NCI-H1092 (cell line): ENCODE results near the gene GCNT1.

Experiments used
- DNase-seq: peaks from one replicate; lab custom pipeline; 2025; lab: John Stamatoyannopoulos, UW

The GCNT1 gene

DNA sequence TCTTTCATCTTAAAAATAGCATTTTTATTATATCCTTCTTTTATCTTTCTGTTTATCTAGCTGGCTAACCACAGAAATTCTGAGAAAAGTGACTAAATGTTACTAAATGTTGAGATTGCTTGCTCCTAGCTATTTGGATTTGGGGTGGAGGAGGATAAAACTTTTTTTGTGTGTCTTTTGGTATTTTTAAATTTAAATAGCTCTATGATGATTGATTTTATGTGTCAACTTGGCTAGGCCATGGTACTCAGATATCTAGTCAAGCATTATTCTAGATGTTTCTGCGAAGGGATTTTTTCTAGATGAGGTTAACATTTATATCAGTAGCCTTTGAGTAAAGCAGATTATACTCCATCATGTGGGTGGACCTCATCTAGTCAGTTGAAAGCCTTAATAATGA is 75.0 kb downstream of the GCNT1 start:
- no peak for DNase-seq

GRCh38 chr9:76537150-76537646 is 78.2 kb downstream of the GCNT1 start:
- no peak for DNase-seq

GRCh38 chr9:76539180-76539579 is 80.2 kb downstream of the GCNT1 start:
- DNase-seq: no peak

GRCh38 chr9:76542360-76542759 is 83.4 kb downstream of the GCNT1 start:
- DNase-seq: no peak

DNA sequence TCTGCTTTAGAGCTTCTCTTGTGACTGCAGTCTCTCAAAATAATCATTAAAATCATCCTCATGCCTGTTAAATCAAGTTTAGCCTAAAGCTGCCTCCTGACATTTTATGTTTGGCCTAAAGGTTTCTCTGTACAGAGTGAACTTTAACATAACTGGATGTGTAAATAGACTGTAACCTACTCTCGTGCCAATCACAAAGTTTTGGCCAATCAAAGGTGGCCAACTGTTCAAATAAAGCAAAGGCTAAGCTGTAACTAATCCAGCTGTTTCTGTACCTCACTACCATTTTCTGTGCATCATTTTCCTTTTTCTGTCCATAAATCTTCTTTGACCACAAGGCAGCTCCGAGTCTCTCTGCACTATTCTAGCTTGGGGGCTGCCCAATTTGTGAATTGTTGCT is 86.2 kb downstream of the GCNT1 start:
- DNase-seq: no peak

DNA sequence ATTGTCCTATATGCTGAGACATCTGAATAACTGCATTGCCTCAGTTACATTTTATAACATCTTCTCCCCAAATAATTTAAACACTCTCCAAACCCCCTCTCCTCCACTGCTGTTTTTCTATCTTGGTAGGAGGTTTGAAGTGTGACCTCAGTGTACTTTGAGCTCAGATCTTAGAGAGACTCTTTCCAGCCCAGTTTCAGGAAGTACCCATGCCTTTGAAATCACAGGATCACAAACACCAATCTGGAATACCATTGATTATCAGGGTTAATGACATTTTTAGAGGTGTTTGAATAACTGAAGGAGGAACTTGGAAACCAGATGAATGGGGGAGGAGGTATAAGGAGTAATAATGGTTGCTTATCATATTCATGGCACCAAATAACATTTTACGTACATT is 93.2 kb downstream of the GCNT1 start:
- DNase-seq: no peak

GRCh38 chr9:76552751-76553455 is 93.9 kb downstream of the GCNT1 start:
- no peak for DNase-seq

GRCh38 chr9:76553680-76554079 is 94.7 kb downstream of the GCNT1 start:
- no peak for DNase-seq
